Endodermal cell (in vitro differentiated cells): ENCODE results near the gene MPZL3. TPM values are rescaled to one million over a fixed set of nuclear protein-coding genes. Genes with fewer than 3 reads are reported as not detected.

ENCODE experiments used
- DNase-seq: peaks from one replicate; pipeline ENCODE4 v3.0.0-alpha.2; 2017
- H3K27ac ChIP-seq: 2 replicates; pipeline ENCODE4 v1.5.1; 2013; ENCODE audit warnings: mild to moderate bottlenecking, low read depth, low read length, moderate library complexity
- H3K27me3 ChIP-seq: 2 replicates; pipeline ENCODE4 v1.6.1; 2013; ENCODE audit warnings: mild to moderate bottlenecking, low read length, moderate library complexity; ENCODE audit not compliant: insufficient read depth, control insufficient read depth, poor library complexity, severe bottlenecking
- H3K36me3 ChIP-seq: 2 replicates; pipeline ENCODE4 v1.7.0; 2013; ENCODE audit warnings: mild to moderate bottlenecking, low read length, moderate library complexity; ENCODE audit not compliant: control insufficient read depth, insufficient read depth
- H3K4me1 ChIP-seq: one replicate; pipeline ENCODE4 v1.7.0; 2013; ENCODE audit warnings: low read length; ENCODE audit not compliant: control insufficient read depth, insufficient read depth
- H3K4me3 ChIP-seq: 2 replicates; pipeline ENCODE4 v1.5.1; 2013; ENCODE audit warnings: mild to moderate bottlenecking, low read length, moderate library complexity
- H3K9ac ChIP-seq: 2 replicates; pipeline ENCODE4 v1.6.1; 2013; ENCODE audit warnings: mild to moderate bottlenecking, low read length, moderate library complexity; ENCODE audit not compliant: poor library complexity, severe bottlenecking; ENCODE audit errors: extremely low read depth
- H3K9me3 ChIP-seq: 2 replicates; pipeline ENCODE4 v1.6.1; 2013; ENCODE audit warnings: mild to moderate bottlenecking, low read length, moderate library complexity; ENCODE audit not compliant: control insufficient read depth
- H3K27ac Mint-ChIP-seq: 2 replicates; pipeline ENCODE4 v1.8.0; 2020; ENCODE audit warnings: mixed read lengths
- H3K27me3 Mint-ChIP-seq: 2 replicates; pipeline ENCODE4 v1.8.0; 2021; ENCODE audit warnings: mild to moderate bottlenecking, mixed read lengths; ENCODE audit not compliant: insufficient read depth
- H3K36me3 Mint-ChIP-seq: 2 replicates; pipeline ENCODE4 v1.8.0; 2020; ENCODE audit warnings: low read depth, mixed read lengths
- H3K4me1 Mint-ChIP-seq: 2 replicates; pipeline ENCODE4 v1.8.0; 2020; ENCODE audit warnings: mixed read lengths
- H3K4me3 Mint-ChIP-seq: 2 replicates; pipeline ENCODE4 v1.8.0; 2020; ENCODE audit warnings: mild to moderate bottlenecking, moderate library complexity, mixed read lengths
- H3K9me3 Mint-ChIP-seq: 2 replicates; pipeline ENCODE4 v1.8.0; 2020; ENCODE audit warnings: mild to moderate bottlenecking, mixed read lengths
- WGBS, 2 experiments: methylation state at CpG; one replicate each; pipeline versions ENCODE4 v1.1.5 to v1.1.7; 2013; ENCODE audit warnings: missing lambda C conversion rate in 2 of 2, mixed read lengths in 1 of 2; ENCODE audit not compliant: insufficient coverage in 1 of 2, insufficient read length in 1 of 2; 5-methylcytosine and 5-hydroxymethylcytosine counted together
- total RNA-seq, 2 donors: library from RNA; stranded (reverse); fragmentation: NEBNext Ultra II Directional in 1 of 2; extraction: Animal tissue kit (Norgen Biotek cat#: 25700) in 1 of 2; gene quantifications; 2 replicates in 1 of 2; 3 replicates in 1 of 2; pipeline ENCODE4 v1.2.1, GENCODE V29; 2021
- TF ChIP-seq, protein P1 (sequence below): fragments of 200-600 bp; sonication (generic); conservative IDR thresholded peaks from 2 replicates; pipeline ENCODE4 v1.5.0; 2021; ENCODE audit warnings: antibody characterized with exemption, mild to moderate bottlenecking

MPZL3 gene
- total RNA-seq, 2 donors from 2014 or later = 4.1 to 5.7 TPM

- peaks cover 50% of the 10 kb centered on the region for H3K27me3 ChIP-seq
- peak overlapping the region; percentile 49 for H3K27ac Mint-ChIP-seq
- peak; percentile 71 for DNase-seq
- no peak overlapping the region for H3K9ac ChIP-seq
- H3K4me3 Mint-ChIP-seq = peak overlapping the region; percentile 54
- TF ChIP-seq, protein P1, sequence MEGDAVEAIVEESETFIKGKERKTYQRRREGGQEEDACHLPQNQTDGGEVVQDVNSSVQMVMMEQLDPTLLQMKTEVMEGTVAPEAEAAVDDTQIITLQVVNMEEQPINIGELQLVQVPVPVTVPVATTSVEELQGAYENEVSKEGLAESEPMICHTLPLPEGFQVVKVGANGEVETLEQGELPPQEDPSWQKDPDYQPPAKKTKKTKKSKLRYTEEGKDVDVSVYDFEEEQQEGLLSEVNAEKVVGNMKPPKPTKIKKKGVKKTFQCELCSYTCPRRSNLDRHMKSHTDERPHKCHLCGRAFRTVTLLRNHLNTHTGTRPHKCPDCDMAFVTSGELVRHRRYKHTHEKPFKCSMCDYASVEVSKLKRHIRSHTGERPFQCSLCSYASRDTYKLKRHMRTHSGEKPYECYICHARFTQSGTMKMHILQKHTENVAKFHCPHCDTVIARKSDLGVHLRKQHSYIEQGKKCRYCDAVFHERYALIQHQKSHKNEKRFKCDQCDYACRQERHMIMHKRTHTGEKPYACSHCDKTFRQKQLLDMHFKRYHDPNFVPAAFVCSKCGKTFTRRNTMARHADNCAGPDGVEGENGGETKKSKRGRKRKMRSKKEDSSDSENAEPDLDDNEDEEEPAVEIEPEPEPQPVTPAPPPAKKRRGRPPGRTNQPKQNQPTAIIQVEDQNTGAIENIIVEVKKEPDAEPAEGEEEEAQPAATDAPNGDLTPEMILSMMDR = no peak
- H3K9me3 ChIP-seq = no peaks in the 10 kb centered on the region
- H3K36me3 ChIP-seq = no peaks in the 10 kb centered on the region
- H3K9me3 Mint-ChIP-seq = no peaks in the 10 kb centered on the region
- H3K4me1 Mint-ChIP-seq = peaks cover 35% of the 10 kb centered on the region
- peaks cover 22% of the 10 kb centered on the region for H3K4me1 ChIP-seq
- H3K27ac ChIP-seq = no peak overlapping the region
- 50 to 54% methylated on average over 12 to 13 of the region's 13 CpGs for WGBS, 2 experiments
- peaks cover 65% of the 10 kb centered on the region for H3K27me3 Mint-ChIP-seq
- peak overlapping the region; percentile 68 for H3K4me3 ChIP-seq
- no peaks in the 10 kb centered on the region for H3K36me3 Mint-ChIP-seq
Observed at GRCh38 chr11:118264569-118265465, 12.7 kb upstream of the MPZL3 start.

- Histone ChIP-seq H3K4me1 (peaks cover 22% of the 10 kb centered on the region), H3K4me3 (peak within 1 kb of the TSS; percentile 68), H3K9me3 (peaks cover 4% of the 10 kb centered on the region), H3K9ac (no peak within 1 kb of the TSS), H3K36me3 (no peaks in the 10 kb centered on the region), H3K27me3 (peaks cover 41% of the 10 kb centered on the region), H3K27ac (no peak within 1 kb of the TSS)
- Mint-ChIP-seq H3K9me3 (no peaks in the 10 kb centered on the region), H3K36me3 (peaks cover 4% of the 10 kb centered on the region), H3K27ac (peak within 1 kb of the TSS; percentile 49), H3K4me1 (peaks cover 35% of the 10 kb centered on the region), H3K27me3 (peaks cover 58% of the 10 kb centered on the region), H3K4me3 (peak within 1 kb of the TSS; percentile 54)
- WGBS, 2 experiments = 21 to 40% methylated on average over 13 to 19 of the region's 19 CpGs
- peak; percentile 82 for DNase-seq
- TF ChIP-seq, protein P1 = peak; percentile 17
Observed at GRCh38 chr11:118263695-118264568, 11.8 kb upstream of the MPZL3 start, which contains the start of gene MPZL2. MPZL2 (minus strand) TSS chr11:118264297; CDS start chr11:118264153, 144 bp downstream.

GRCh38 chr11:118263112-118263511 is 10.9 kb upstream of the MPZL3 start:
- Mint-ChIP-seq H3K36me3 (peaks cover 7% of the 10 kb centered on the region), H3K27me3 (peaks cover 52% of the 10 kb centered on the region), H3K4me3 (peak overlapping the region; percentile 54), H3K9me3 (no peaks in the 10 kb centered on the region), H3K4me1 (peaks cover 35% of the 10 kb centered on the region), H3K27ac (no peak overlapping the region)
- 80 to 84% methylated on average over 2 to 3 of the region's 4 CpGs for WGBS, 2 experiments
- no peaks in the 10 kb centered on the region for H3K36me3 ChIP-seq
- peaks cover 33% of the 10 kb centered on the region for H3K27me3 ChIP-seq
- peak overlapping the region; percentile 68 for H3K4me3 ChIP-seq
- H3K4me1 ChIP-seq = peaks cover 22% of the 10 kb centered on the region
- H3K9me3 ChIP-seq = peaks cover 4% of the 10 kb centered on the region
- H3K9ac ChIP-seq = no peak overlapping the region
- no peak for DNase-seq
- no peak overlapping the region for H3K27ac ChIP-seq
- TF ChIP-seq, protein P1 = no peak
